DND-41 (cell line): ENCODE measurements around the gene EXOSC7.

Experiments used
- ATAC-seq: fragments of 200-7000 bp; cut with Tn5 transposase; 3 replicates; pipeline ENCODE4 v1.9.1; 2021; ENCODE audit warnings: low read depth; ENCODE audit not compliant: insufficient read depth
- DNase-seq: peaks from one replicate; pipeline ENCODE4 v3.0.0-alpha.2; 2020
- H2AFZ ChIP-seq: 2 replicates; pipeline ENCODE4 v1.6.0; 2012; ENCODE audit warnings: low read depth, low read length
- H3K27ac ChIP-seq: 2 replicates; pipeline ENCODE4 v1.5.1; 2012; ENCODE audit warnings: low read length, inconsistent platforms
- H3K27me3 ChIP-seq: fragments of 200-600 bp; sonication (generic); 2 replicates; pipeline ENCODE4 v1.6.0; 2012; ENCODE audit warnings: low read length, mild to moderate bottlenecking, inconsistent platforms; ENCODE audit not compliant: insufficient read depth, poor library complexity
- H3K36me3 ChIP-seq: 2 replicates; pipeline ENCODE4 v1.5.1; 2012; ENCODE audit warnings: low read length, inconsistent platforms; ENCODE audit not compliant: insufficient read depth
- H3K4me1 ChIP-seq: 2 replicates; pipeline ENCODE4 v1.5.1; 2012; ENCODE audit warnings: mild to moderate bottlenecking, low read length; ENCODE audit not compliant: insufficient read depth
- H3K4me2 ChIP-seq: 2 replicates; pipeline ENCODE4 v1.6.0; 2012; ENCODE audit warnings: mild to moderate bottlenecking, moderate library complexity, low read length, inconsistent platforms; ENCODE audit not compliant: insufficient read depth
- H3K4me3 ChIP-seq, 2 experiments: fragments of 200-600 bp in 1 of 2; shearing (Covaris generic) in 1 of 2; 2 replicates each; pipeline ENCODE4 v1.5.1; 2012 to 2016; ENCODE audit warnings: inconsistent platforms in 2 of 2, low read length in 2 of 2, mild to moderate bottlenecking in 2 of 2, low read depth in 1 of 2, moderate library complexity in 1 of 2
- H3K79me2 ChIP-seq: 2 replicates; pipeline ENCODE4 v1.6.0; 2012; ENCODE audit warnings: low read length, inconsistent platforms; ENCODE audit not compliant: insufficient read depth
- H3K9ac ChIP-seq: 2 replicates; pipeline ENCODE4 v1.6.0; 2012; ENCODE audit warnings: low read depth, mild to moderate bottlenecking, inconsistent platforms, low read length, moderate library complexity
- H3K9me3 ChIP-seq: 2 replicates; pipeline ENCODE4 v1.5.1; 2012; ENCODE audit warnings: low read length, moderate library complexity, mild to moderate bottlenecking, inconsistent platforms; ENCODE audit not compliant: insufficient read depth, severe bottlenecking
- H4K20me1 ChIP-seq: 2 replicates; pipeline ENCODE4 v1.6.0; 2012; ENCODE audit warnings: low read length; ENCODE audit not compliant: insufficient read depth
- CTCF ChIP-seq: IDR thresholded peaks from 2 replicates; pipeline ENCODE4 v1.5.1; 2012; ENCODE audit warnings: borderline replicate concordance, low read length, moderate library complexity, mild to moderate bottlenecking; ENCODE audit not compliant: poor library complexity, severe bottlenecking; ENCODE audit errors: extremely low read depth
- EZH2 ChIP-seq: IDR thresholded peaks from 3 replicates; pipeline ENCODE4 v1.6.1; 2012; ENCODE audit warnings: borderline replicate concordance, low read depth, mild to moderate bottlenecking, moderate library complexity, low read length, inconsistent platforms; ENCODE audit not compliant: severe bottlenecking

The EXOSC7 gene

GRCh38 chr3:44965165-44965564, 10.9 kb upstream of the EXOSC7 start:
- Histone ChIP-seq H3K4me1 (peaks cover 11% of the 10 kb centered on the region), H3K36me3 (no peaks in the 10 kb centered on the region; the same call in 1 of the 2 replicates), H3K27me3 (no peaks in the 10 kb centered on the region), H3K4me2 (no peak overlapping the region), H3K27ac (no peak overlapping the region), H3K9ac (no peak overlapping the region), H4K20me1 (peaks cover 55% of the 10 kb centered on the region), H3K4me3 (no peak overlapping the region), H3K79me2 (peaks cover 81% of the 10 kb centered on the region), H3K9me3 (no peaks in the 10 kb centered on the region), H2AFZ (no peak overlapping the region)
- TF ChIP-seq EZH2 = no peak
- no peak for TF ChIP-seq CTCF
- ATAC-seq (no peak), DNase-seq (no peak)

- H3K79me2 ChIP-seq = peaks cover 77% of the 10 kb centered on the region
- H3K4me1 ChIP-seq = peaks cover 11% of the 10 kb centered on the region
Observed at GRCh38 chr3:44966795-44967278, 9.2 kb upstream of the EXOSC7 start.

GRCh38 chr3:44968447-44968858, 7.6 kb upstream of the EXOSC7 start:
- no peak for TF ChIP-seq CTCF
- peaks cover 37% of the 10 kb centered on the region for H4K20me1 ChIP-seq
- H3K4me2 ChIP-seq = no peak overlapping the region
- H3K27ac ChIP-seq = no peak overlapping the region
- H3K4me1 ChIP-seq = peaks cover 11% of the 10 kb centered on the region
- H3K4me3 ChIP-seq = no peak overlapping the region
- no peaks in the 10 kb centered on the region for H3K9me3 ChIP-seq
- DNase-seq = no peak
- no peak overlapping the region for H3K9ac ChIP-seq
- no peak overlapping the region for H2AFZ ChIP-seq
- no peak for ATAC-seq
- H3K36me3 ChIP-seq = no peaks in the 10 kb centered on the region
- no peaks in the 10 kb centered on the region for H3K27me3 ChIP-seq
- peaks cover 80% of the 10 kb centered on the region for H3K79me2 ChIP-seq

More at GRCh38 chr3:44966795-44967278, 9.2 kb upstream of the EXOSC7 start:
- TF ChIP-seq EZH2 = no peak
- Histone ChIP-seq H3K9ac (no peak overlapping the region), H3K4me2 (no peak overlapping the region), H3K9me3 (no peaks in the 10 kb centered on the region), H3K4me3 (no peak overlapping the region), H4K20me1 (peaks cover 46% of the 10 kb centered on the region), H3K27ac (no peak overlapping the region), H3K27me3 (no peaks in the 10 kb centered on the region), H2AFZ (no peak overlapping the region), H3K36me3 (no peaks in the 10 kb centered on the region)
- ATAC-seq (peak; percentile 33; the same call in 1 of the 3 replicates), DNase-seq (no peak)

GRCh38 chr3:44969154-44969827, 6.8 kb upstream of the EXOSC7 start:
- no peak overlapping the region for H3K27ac ChIP-seq
- peaks cover 29% of the 10 kb centered on the region for H4K20me1 ChIP-seq
- no peak overlapping the region for H3K9ac ChIP-seq
- peaks cover 79% of the 10 kb centered on the region for H3K79me2 ChIP-seq
- no peak for TF ChIP-seq EZH2
- no peak for TF ChIP-seq CTCF
- ATAC-seq (peak; percentile 65), DNase-seq (no peak)
- H3K27me3 ChIP-seq = no peaks in the 10 kb centered on the region
- no peaks in the 10 kb centered on the region for H3K36me3 ChIP-seq
- no peak overlapping the region for H3K4me2 ChIP-seq
- no peak overlapping the region for H2AFZ ChIP-seq
- no peaks in the 10 kb centered on the region for H3K9me3 ChIP-seq
- H3K4me1 ChIP-seq = peaks cover 16% of the 10 kb centered on the region
- no peak overlapping the region for H3K4me3 ChIP-seq
